Measurements from ENCODE around the gene CCDC142. TPM values are rescaled to one million over a fixed set of nuclear protein-coding genes. Genes with fewer than 3 reads are reported as not detected.
"Not testable (repeated sequence)": the region's sequence is repeated elsewhere in the genome, so short reads cannot be mapped to it uniquely, and the experiment has no call there.

CCDC142 gene
- total RNA-seq, 4 donors from 2014 or later = 10.9 to 42.8 (median 35.7) TPM

GRCh38 chr2:74450570-74451190 lies 32.1 kb downstream of the CCDC142 start:
- Histone ChIP-seq H3K27ac (no peak overlapping the region), H3K4me3 (no peak overlapping the region), H3K9me3 (no peaks in the 10 kb centered on the region), H3K4me1 (peaks cover 0 to 6% of the 10 kb centered on the region in 2 donors), H3K27me3 (no peaks in the 10 kb centered on the region), H3K36me3 (no peaks in the 10 kb centered on the region)
- no peak for DNase-seq
- TF ChIP-seq CTCF (IDR thresholded peaks at IDR 0.05) = no peak
- TF ChIP-seq POLR2A (IDR thresholded peaks at IDR 0.05) = no peak
- intact Hi-C loops (cut with DNase I; ENCODE audit: low total_unique reads) = no loop called here

- no peak overlapping the region for H3K4me3 ChIP-seq
- H3K27ac ChIP-seq = no peak overlapping the region
- no peaks in the 10 kb centered on the region for H3K9me3 ChIP-seq
- H3K4me1 ChIP-seq = no peaks in the 10 kb centered on the region
- no peak for DNase-seq
- intact Hi-C loops (cut with DNase I; ENCODE audit: low total_unique reads) = no loop called here
- H3K27me3 ChIP-seq = no peaks in the 10 kb centered on the region
- H3K36me3 ChIP-seq = no peaks in the 10 kb centered on the region
- no peak for TF ChIP-seq POLR2A (IDR thresholded peaks at IDR 0.05)
- TF ChIP-seq CTCF (IDR thresholded peaks at IDR 0.05) = no peak
These were observed 34.0 kb downstream of the CCDC142 start for GRCh38 chr2:74448771-74449170.

GRCh38 chr2:74447230-74447999 lies 35.4 kb downstream of the CCDC142 start:
- H3K4me1 ChIP-seq = no peaks in the 10 kb centered on the region
- H3K27ac ChIP-seq = no peak overlapping the region
- no peak for DNase-seq
- H3K36me3 ChIP-seq = no peaks in the 10 kb centered on the region
- no peak overlapping the region for H3K4me3 ChIP-seq
- intact Hi-C loops (cut with DNase I; ENCODE audit: low total_unique reads) = no loop called here
- TF ChIP-seq POLR2A (IDR thresholded peaks at IDR 0.05) = no peak
- no peak for TF ChIP-seq CTCF (IDR thresholded peaks at IDR 0.05)
- no peaks in the 10 kb centered on the region for H3K27me3 ChIP-seq
- no peaks in the 10 kb centered on the region for H3K9me3 ChIP-seq

GRCh38 chr2:74444498-74445318 lies 38.1 kb downstream of the CCDC142 start:
- Histone ChIP-seq H3K4me1 (peaks cover 0 to 1% of the 10 kb centered on the region in 2 donors), H3K36me3 (no peaks in the 10 kb centered on the region), H3K27ac (no peak overlapping the region), H3K4me3 (no peak overlapping the region), H3K27me3 (peaks cover 0 to 5% of the 10 kb centered on the region in 2 donors), H3K9me3 (no peaks in the 10 kb centered on the region)
- TF ChIP-seq CTCF (IDR thresholded peaks at IDR 0.05) (no peak), POLR2A (IDR thresholded peaks at IDR 0.05) (no peak)
- intact Hi-C loops (cut with DNase I; ENCODE audit: low total_unique reads) = no loop called here
- no peak for DNase-seq

GRCh38 chr2:74442483-74443297 lies 40.1 kb downstream of the CCDC142 start:
- H3K36me3 ChIP-seq; DNase-seq; intact Hi-C loops (cut with DNase I; ENCODE audit: low total_unique reads); H3K27me3 ChIP-seq; H3K4me3 ChIP-seq; H3K27ac ChIP-seq; H3K9me3 ChIP-seq; H3K4me1 ChIP-seq: not testable (repeated sequence)

Data from uterus (tissue), 4 donors.